HG03108 (cell line): Measurements from ENCODE around the gene NRGN.
A peak's percentile ranks its signal among the peaks of the same experiment; 100 is the strongest.

Source experiments
- ATAC-seq: cut with Tn5 transposase; IDR thresholded peaks from one replicate; pipeline ENCODE4 v1.9.1; 2021; ENCODE audit warnings: moderate library complexity; ENCODE audit not compliant: unreplicated experiment

NRGN gene

DNA sequence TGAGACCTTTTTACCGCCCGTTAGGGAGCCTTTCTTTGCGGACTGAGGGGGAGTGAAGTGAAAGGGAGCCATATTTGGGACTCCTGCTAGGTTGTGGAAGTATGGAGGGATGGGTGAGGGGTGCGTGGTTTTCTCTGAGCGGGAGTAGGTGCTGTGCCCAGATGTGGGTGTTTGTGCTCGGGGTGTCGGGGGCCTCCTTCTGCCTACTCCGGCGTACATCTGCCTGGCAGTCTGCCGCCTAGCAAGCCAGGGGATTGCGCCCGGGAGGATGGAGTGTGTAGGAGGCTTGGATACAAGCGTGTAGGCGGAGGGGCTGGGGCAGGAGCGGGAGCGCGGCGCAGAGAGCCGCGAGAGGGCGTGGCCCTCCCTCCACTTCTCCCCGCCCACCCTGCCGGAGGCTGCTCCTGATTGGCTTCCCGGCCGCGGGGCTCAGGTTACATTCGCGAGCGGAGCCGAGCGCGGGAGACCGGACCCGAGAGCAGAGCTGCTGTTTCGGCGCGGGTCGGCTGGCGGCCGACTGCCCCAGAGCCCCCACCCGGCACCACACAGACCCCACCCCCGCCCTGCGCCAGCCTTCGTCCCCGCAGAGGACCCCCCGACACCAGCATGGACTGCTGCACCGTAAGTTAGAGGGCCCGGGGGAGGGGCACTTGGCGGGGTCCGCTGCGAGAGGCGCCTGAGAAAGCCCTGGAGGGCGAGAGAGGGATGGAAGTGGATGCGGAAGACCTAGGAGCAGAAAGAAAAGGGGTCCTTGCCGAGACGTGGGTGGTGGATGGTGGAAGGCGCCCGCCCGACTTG is at the start of gene NRGN:
TSS of gene NRGN (plus strand) at position 464 of the 798 bp plus-strand sequence. CDS start at position 607, 143 bp downstream.
- ATAC-seq: peak; percentile 98

DNA sequence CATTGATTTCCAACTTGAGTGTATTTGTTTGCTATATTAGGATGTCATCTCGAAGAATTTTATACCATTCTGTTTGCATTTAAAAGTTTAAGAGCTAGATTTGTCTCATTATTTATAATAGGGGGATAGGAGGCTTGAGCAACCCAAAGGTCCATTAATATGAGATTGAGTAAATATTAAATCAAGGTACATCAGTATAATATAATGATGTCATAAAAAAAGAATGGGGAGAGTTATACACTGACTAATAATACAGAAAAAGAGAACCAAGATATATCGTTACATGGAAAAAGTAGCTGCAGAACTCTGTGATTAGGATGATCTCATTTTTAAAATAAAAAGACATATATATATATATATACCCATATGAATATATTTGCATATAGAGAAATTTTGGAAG is 46.6 kb upstream of the NRGN start:
- no peak for ATAC-seq

DNA sequence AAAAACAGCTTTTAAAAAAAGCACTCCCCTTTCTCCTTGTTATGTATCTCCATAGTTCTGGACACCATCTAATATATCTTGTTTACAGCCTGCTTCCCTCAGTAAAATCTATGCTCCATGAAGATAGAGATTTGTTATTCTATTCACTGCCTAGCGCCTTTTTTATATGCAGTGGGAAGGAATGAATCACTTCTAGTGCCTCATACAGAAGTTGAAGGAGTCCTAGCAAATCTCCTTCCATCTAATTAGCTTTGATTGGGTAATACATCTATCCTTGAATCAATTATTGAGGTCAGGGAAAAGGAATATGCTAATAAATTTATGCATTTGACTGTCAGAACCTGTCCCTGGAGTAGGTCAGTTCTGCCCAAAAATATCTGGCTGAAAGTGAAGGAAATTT is 40.2 kb upstream of the NRGN start:
- ATAC-seq: no peak

DNA sequence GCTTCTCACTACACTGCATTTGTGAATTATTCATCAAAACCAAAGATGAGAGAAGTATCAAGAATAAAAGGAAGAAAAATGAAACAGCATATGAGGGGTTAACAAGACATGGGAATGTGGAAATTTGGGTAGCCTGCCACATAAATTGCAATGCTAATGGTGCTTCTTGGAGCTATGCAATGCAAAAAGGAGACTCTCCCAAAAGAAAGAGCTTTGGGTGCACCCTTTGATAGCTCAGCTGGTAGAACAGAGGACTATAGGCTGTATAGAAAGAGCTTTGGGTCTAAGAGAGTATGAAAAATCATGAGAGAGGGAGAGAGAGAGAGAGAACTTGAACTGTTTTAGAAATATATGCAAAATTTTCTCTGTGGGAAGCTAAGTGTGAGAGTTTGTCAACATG is 39.7 kb upstream of the NRGN start:
- ATAC-seq: no peak

DNA sequence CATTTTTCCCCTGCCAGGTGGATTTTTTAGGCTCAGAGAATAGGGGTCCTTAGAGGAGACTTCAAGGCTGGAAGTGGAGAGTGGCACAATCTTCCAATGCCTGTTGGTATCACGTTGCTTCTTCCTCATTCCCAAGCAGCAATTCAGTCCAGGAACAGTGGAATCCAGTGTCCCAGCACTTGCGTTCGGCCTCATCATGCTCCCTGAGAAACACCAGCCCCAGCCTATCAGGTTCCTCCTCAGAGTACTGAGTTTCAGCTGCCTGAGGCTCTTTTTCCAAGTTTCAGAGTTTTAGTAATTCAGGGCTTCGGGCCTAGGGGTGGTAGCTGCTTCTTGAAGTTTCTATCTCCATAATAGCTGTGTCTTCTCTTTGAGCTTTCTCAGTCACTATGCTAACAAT is 31.9 kb upstream of the NRGN start:
- ATAC-seq: no peak

DNA sequence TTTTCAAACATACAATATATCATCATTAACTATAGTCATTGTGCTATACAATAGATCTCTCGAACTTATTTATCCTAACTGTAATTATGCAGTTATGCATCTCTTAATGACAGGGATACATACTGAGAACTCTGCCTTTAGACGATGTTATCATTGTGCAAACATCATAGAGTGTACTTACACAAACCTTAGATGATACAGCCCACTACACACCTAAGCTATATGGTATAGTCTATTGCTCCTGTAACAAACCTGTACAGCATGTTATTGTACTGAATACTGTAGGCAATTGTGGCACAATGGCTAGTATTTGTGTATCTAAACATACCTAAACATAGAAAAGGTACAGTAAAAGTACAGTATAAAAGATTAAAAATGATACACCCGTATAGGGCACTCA is 27.4 kb upstream of the NRGN start:
- ATAC-seq: no peak

DNA sequence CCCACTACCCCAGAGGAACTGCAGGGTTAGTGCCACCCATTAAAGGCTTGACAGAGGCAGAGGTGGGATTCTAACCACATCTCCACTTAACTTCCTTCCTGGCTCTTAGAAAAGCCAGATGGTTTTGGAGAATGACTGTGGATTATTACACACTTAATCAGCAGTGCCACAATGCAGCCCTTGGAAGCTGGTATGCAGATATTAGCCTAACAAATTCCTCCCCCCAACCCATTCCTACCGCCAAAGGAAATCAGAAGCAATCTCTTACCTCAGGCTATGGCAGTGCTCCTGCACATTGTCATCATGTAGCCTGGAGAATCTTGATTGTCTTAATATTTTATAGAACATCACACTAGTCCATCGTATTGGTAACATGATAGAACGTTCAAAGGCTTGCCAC is 23.2 kb upstream of the NRGN start:
- no peak for ATAC-seq

DNA sequence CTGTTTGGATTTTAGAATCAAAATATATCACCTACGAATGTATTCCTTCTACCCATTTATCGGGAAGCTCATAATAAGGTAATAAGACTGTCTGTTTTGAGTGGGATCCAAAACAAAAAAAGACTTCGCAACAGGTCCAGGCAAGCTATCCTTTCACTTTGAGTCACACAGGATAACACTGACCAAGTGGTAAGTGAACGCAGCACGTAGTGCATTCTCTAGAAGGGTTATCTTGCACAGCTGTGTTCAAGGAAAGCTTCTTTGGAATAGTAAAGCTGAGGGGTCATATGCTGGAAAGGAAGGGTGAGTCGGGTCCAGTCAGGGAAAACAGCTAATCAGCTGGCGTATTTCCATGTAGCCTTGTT is 22.3 kb upstream of the NRGN start:
- ATAC-seq: peak; percentile 58

DNA sequence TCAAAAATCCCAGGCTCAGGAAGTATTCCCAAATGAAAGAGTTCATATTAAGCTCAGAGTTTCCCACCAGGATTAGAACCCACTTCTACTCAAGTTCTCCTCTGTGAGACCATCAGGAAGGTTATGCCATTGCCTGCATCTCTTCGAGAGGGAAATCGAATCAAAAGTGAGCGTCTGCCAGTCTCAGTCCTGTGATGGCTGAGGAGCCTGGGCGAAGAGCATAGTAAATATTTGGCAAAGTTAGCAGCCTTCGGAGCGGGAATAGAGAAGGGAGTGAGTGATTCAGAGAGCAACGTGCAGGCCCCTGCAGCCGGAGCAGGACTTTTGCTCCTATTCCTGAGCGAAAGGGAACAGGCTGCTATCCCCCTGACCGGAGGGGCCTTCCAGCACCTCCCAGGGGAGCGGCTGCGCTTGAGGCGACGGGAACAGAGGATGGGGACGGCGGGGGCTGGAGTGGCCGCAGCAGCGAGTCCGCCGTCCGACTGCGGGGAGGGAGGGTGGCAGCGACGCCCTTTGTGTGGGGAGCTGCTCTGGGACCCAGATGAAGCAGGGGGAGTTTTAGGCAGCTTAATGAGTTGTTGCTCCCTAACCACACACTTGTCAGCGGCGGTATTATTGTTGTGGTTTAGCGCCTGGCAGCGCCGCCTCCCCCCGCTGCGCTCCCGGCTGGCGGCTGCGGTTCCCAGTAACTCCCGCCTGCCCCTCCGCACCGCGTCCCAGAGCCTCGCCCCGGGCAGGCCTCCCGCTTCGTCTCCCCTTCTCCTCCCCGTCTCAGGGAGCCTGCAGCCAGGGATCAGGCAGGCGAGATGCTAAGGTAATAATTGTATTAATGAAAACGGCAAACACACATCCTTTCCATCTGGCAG is 21.7 kb upstream of the NRGN start:
- ATAC-seq: no peak

DNA sequence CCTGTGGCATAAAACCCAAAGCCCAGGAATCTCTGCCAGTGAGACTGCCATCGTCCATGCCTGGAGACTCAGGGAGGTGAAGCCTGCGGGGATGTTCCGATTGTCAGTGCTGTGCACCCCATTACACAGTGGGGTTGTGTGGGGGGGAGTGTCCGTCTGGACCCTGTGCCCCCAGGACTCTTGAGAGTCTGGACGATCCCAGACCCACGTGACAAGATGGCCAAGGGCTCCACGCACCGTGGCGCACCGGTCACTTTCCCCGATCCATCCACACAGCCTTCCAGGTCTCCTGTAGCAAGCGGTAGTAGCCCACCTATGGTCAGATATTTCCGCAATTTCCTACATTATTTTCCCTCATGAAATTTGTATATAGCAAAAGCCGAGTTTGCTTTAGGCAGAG is 20.9 kb upstream of the NRGN start:
- no peak for ATAC-seq

DNA sequence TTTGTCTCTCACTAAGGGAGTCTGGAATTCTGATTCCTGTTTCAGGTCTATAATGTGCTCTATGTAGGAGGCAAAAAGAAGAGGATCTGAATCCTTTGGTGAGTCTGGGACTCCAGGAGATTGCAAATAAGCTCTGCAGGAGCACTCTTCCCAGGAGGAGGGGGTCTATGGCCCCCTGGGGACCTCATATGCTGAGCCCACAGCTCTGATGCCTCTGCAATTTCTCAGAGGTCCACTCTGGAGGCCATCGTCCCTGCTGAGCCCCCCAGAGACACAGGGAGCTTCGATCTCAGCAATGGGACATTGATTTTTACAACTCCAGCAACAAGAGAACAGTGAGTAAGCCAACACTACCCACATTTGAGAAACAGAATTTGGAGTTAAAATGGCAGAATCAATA is 20.2 kb upstream of the NRGN start:
- ATAC-seq: no peak

DNA sequence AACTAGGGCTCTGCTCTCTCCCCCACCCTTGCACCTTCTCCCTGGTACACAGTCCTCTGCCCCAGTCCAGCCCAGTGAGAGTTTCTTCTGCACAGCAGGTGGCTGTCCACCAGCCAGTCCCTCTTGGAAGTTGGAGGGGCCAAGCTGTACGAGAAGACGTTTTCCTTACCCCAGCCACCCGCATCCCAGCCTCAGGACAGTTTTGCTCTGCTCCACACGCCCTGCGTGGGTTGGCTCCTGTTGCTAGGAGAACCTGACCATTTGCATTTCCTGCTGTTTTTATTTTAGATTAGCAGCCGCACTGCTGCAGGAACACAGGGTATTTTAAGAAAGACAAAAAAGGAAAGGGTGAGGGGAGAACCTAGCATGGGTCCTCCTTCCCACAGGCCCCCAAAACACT is 17.6 kb upstream of the NRGN start:
- ATAC-seq: no peak

DNA sequence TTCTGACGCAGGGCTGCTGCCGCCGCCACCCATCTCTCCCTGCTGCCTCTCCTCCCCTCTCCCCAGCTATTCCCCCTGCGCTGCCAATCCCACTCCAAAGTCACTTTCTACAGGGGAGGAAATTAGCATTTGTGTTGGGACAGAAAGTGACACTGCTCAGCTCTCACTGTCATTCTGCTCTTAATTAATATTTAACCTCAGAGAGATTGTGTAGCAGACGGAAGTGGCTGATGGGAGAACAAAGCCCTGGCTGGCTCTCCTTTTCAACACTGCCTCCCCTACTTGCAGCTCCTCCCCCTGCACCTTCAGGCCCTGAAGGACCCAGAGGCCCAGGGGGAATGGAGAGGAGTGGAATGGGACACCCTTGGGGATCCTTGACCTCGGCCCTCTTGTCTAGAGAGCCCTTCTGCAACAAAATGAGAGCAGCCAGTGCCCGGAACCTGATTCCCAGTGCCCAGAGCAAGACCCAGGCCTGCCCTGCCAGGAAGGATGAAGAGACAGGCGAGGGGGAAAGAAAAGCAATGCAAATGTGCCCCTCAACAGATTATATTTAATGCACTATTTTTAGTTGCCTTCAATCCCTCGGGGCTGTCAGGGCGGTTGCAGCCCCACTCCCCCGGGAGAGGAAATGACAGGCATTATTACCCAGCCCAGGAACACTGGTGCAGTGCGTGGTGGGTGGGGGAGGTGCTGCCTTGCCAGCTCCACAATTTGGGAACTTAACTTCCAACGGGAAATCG is 14.6 kb upstream of the NRGN start:
- ATAC-seq: peak; percentile 96

DNA sequence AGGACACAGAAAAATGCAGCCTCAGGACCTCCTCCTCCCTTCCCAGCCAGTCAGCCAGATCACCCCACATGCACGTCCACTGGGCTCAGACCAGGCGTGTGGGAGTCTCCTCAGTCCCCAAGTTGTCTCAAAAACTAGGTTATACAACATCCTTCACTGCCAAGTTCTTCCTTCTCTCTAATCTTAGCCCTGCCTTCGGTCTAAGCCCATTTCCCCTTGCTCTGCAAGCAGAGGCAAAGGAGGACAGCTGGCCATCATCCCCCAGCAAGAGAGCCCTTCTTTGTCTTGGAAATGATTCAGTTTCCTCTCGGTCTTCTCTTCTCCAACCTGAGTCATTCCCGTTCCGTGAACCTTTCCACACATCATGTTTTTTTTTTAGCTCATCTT is 14.0 kb upstream of the NRGN start:
- ATAC-seq: peak; percentile 5

DNA sequence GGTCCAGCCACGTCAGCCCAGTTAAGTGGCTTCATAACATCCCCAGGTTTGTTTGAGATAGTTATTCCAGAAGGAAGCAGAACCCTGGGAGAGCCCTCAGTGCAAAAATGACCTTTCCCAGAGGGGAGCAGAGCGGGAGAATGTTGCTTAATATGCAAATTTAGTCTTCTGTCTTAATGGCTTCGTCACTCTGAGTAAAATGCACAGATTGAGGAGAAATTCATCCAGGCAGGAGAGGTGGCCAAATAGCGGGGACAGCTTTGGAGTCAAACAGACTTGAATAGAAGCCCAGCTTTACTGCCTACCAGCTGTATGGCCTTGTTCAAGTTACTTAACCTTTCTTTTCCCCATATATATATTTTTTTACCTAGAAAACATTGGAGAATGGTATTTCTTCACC is 12.3 kb upstream of the NRGN start:
- ATAC-seq: no peak

DNA sequence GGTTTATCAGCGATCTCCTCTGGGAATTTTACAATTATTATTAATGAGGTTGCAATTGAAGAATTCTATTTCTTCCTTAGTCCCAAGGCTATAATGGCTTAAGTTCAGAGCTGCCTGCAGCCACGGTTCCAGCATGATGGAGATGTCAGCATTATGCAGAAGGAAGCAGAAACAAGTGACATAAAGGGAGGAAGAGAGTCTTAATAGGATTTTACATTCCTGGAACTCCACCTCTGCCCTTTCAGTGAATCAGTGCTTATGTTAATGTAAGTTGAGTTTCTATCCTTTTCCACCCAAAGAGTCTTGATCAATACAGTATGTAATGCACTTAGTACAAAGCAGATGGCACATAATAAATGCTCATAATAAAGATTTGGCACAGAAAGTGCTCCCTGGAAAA is 11.6 kb upstream of the NRGN start:
- no peak for ATAC-seq

DNA sequence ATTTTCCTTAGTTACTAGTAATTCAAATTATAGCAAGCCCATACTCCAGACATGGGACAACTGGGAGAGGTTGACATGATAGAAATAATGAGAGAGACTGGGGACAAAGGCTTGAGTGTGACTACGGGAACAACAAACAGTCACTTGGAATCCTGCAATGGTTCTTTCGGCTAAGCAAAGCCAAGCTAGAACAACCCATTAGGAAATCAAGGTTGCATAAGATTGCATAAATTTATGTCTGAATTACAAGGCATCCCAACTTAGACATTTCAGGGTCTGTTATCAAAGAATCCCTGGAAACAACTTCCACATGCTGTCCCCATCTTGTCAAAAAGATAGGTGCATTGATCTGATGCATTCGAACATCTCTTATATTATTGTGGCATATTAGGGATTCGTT is 10.2 kb upstream of the NRGN start:
- no peak for ATAC-seq

DNA sequence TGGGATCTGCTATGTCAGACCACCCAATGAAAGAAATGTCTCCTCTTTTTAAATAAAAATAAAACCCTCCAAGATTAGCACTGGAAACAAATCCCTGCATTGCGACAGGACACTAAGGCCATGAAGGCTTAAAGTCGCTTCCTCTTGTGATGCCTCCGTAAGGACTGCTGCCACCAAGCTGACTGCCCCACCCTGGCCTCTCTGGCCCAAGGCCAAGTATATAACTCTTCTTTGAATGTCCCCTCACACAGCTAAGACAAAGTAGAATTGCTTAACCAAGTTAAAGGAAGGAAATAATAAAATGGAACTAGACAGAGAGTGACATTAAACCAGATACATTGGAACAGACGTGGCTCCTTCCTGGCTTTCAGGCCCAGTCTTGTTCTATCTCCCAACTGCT is 7.5 kb upstream of the NRGN start:
- ATAC-seq: no peak

DNA sequence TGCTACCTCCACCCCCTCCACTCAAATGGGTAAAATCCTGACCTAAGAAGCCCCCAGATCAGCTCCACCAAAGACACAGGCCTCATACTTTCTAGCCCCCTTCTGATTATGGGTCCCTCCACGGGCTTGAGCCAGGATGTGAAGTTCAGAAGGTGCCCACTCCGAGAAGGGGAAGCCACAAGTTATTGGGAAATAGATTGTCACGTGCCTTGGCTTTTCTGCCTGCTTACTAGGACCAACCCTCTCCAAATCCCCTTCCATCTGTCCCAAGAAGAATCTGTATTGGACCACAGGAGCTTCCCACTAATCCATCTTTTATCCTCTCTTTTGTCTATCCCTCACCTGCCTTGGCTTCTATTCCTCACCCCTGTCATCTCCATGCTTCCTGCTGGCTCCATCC is 3.0 kb upstream of the NRGN start:
- no peak for ATAC-seq

DNA sequence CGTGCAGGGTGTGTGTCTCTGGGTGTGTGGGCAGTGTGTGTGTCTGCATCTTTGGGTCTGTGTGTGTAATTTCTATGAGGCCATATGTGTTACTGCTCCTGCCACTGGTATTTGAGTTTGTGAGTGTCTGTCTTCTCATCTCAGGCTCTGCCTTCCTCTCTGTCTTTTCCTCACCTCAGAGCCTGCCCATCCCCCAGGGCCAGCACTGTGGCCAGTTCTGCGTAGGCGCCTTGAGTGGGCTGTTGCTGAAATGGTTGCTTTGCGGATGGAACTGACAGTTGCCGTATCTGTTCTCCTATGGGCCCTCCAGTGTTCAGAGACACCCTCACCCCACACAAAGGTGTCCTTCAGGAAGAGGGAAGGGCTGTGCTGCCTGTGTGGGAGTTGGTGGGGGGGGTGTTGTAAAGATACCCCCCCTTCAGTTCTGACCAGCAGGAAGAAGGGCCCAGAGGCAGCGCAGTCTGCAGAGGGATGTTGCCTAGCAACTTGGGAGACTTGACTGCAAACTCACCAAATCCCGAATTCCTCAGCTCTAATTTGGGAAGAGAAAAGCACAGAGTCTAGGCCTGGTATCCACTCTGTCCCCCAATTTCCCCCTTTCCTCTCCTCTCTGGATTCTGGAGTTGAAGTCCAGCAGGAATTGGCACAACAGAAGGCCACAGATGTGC is 2.0 kb upstream of the NRGN start:
- no peak for ATAC-seq
